Heart left ventricle (tissue), 13 donors: Measurements from ENCODE around the gene RHOBTB1.

Experiments
- POLR2A ChIP-seq, 2 donors: fragments of 450-650 bp; IDR thresholded peaks; one replicate each; pipeline ENCODE4 v1.6.1; 2017; ENCODE audit warnings: antibody characterized with exemption in 2 of 2, mild to moderate bottlenecking in 2 of 2, moderate library complexity in 2 of 2
- TF ChIP-seq, protein P1 (sequence below), 12 donors: fragments of 200-600 bp; sonication (generic) in 4 of 12; IDR thresholded peaks; one replicate each; pipeline versions ENCODE4 v1.5.0 to v1.8.0; 2018 to 2022; ENCODE audit warnings: antibody characterized with exemption in 12 of 12, mild to moderate bottlenecking in 5 of 12
- donor health status: ischemic (EF 13 %, LVEDD 7.1; RV severe dilation, severe dysfunction).
- donor health status: DM: no; HTN: yes; CAD: no.
- donor health status: DM: no; HTN: no; CAD: no.
- donor health status: ischemic (EF 25% LVEDD 6.9; RV normal size, moderate dysfunction).
- donor health status: ischemic (EF 25% LVEDD 5.7; RV mildly dilated, moderate dysfunction).
- donor health status: ischemic (EF 35%, LVEDD 5.7; RV mildly dilated, moderate dysfunction).
- donor health status: nonischemic (EF 11% LVEDD 7.7; RV severe dilation, severe dysfunction).
- donor health status: DM: yes; HTN: yes; CAD: no.
- donor health status: PGD.
- donor health status: ischemic (EF 29% LVEDD 5.4; RV normal size, mild dysfunction).
- donor health status: nonischemic (EF 23%, LVEDD 6.1; RV moderate dilation, normal function).

DNA sequence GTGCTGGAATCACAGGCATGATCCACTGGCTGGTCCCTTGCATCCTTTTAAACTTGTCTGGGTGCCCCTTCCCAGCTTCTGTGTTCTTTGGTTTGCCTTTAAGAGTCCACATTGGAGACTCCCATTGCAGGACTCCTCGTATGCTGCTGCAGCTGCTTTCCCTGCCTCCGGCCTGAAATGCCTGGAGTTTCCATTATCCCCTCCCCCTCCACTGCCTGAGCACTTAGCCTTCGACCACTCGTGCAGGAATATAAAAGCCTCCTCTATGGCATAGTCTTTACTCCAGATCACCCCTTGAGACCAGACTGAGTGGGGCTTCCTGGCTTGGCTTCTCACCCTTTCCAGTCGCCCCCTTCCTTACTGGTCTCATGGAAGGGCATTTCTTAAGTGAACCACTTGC is 80.2 kb downstream of the RHOBTB1 start:
- TF ChIP-seq, protein P1, sequence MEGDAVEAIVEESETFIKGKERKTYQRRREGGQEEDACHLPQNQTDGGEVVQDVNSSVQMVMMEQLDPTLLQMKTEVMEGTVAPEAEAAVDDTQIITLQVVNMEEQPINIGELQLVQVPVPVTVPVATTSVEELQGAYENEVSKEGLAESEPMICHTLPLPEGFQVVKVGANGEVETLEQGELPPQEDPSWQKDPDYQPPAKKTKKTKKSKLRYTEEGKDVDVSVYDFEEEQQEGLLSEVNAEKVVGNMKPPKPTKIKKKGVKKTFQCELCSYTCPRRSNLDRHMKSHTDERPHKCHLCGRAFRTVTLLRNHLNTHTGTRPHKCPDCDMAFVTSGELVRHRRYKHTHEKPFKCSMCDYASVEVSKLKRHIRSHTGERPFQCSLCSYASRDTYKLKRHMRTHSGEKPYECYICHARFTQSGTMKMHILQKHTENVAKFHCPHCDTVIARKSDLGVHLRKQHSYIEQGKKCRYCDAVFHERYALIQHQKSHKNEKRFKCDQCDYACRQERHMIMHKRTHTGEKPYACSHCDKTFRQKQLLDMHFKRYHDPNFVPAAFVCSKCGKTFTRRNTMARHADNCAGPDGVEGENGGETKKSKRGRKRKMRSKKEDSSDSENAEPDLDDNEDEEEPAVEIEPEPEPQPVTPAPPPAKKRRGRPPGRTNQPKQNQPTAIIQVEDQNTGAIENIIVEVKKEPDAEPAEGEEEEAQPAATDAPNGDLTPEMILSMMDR (IDR thresholded peaks at IDR 0.05) = no peak
- TF ChIP-seq POLR2A (IDR thresholded peaks at IDR 0.05) = no peak
